Endothelial cell of umbilical vein (primary cell): ENCODE measurements around the gene TRDMT1. TPM values are rescaled to one million over a fixed set of nuclear protein-coding genes. Genes with fewer than 3 reads are reported as not detected.
A peak's percentile ranks its signal among the peaks of the same experiment; 100 is the strongest.

Experiments used
- BruUV-seq: library from RNA; stranded (reverse); fragments of 400-500 nt; replicated peaks from 2 replicates; lab custom pipeline; 2021; lab: Mats Ljungman, UMichigan
- CTCF ChIA-PET: fragments of 300-600, 350-600 bp; sonication (Branson Sonifier 250); formaldehyde crosslinking; loops from one replicate; lab custom pipeline; 2021; ENCODE audit warnings: antibody characterized with exemption, inconsistent platforms; lab: Charles Lee
- POLR2A ChIA-PET: fragments of 300-600, 350-600 bp; sonication (Branson Sonifier 250); formaldehyde crosslinking; loops from one replicate; lab custom pipeline; 2021; ENCODE audit warnings: antibody characterized with exemption, inconsistent platforms; lab: Charles Lee
- DNase-seq: peaks from one replicate; pipeline ENCODE4 v3.0.0-alpha.2; 2011; ENCODE audit warnings: low read depth, low spot score
- FAIRE-seq: peaks from 2 replicates; lab custom pipeline; 2011; peaks lifted over from hg19 to GRCh38; lab: Jason Lieb, UNC
- H2AFZ ChIP-seq: 2 replicates; pipeline ENCODE4 v1.6.0; 2012; ENCODE audit warnings: low read depth, low read length, control low read depth, inconsistent platforms
- H3K27ac ChIP-seq: 2 replicates; pipeline ENCODE4 v1.5.1; 2011; ENCODE audit warnings: low read depth, mild to moderate bottlenecking, control low read depth, low read length, moderate library complexity; ENCODE audit not compliant: insufficient read depth
- H3K27me3 ChIP-seq, 2 experiments: 2 replicates each; pipeline versions ENCODE4 v1.6.0 to v1.6.1; 2011; ENCODE audit warnings: low read length in 2 of 2, mixed read lengths in 1 of 2; ENCODE audit not compliant: control insufficient read depth in 2 of 2, insufficient read depth in 2 of 2
- H3K36me3 ChIP-seq, 2 experiments: 2 replicates in 1 of 2; 3 replicates in 1 of 2; pipeline ENCODE4 v1.5.1; 2011; ENCODE audit warnings: low read length in 2 of 2, mild to moderate bottlenecking in 1 of 2, moderate library complexity in 1 of 2; ENCODE audit not compliant: control insufficient read depth in 2 of 2, insufficient read depth in 2 of 2; ENCODE audit errors: extremely low read depth in 1 of 2
- H3K4me1 ChIP-seq: 3 replicates; pipeline ENCODE4 v1.5.1; 2011; ENCODE audit warnings: mild to moderate bottlenecking, low read length; ENCODE audit not compliant: control insufficient read depth, insufficient read depth; ENCODE audit errors: extremely low read depth
- H3K4me2 ChIP-seq: 2 replicates; pipeline ENCODE4 v1.6.1; 2011; ENCODE audit warnings: low read length, control low read depth, mixed read lengths; ENCODE audit not compliant: insufficient read depth
- H3K4me3 ChIP-seq, 3 experiments: fragments of 200-600 bp in 1 of 3; sonication (generic), shearing (Covaris generic) in 1 of 3; replicated peaks in 1 of 3; 2 replicates each; pipeline ENCODE4 v1.5.1; 2011 to 2016; ENCODE audit warnings: control low read depth in 3 of 3, low read length in 3 of 3, mild to moderate bottlenecking in 2 of 3, inconsistent platforms in 1 of 3, low read depth in 1 of 3, moderate library complexity in 1 of 3; ENCODE audit not compliant: insufficient read depth in 1 of 3
- H3K79me2 ChIP-seq: 2 replicates; pipeline ENCODE4 v1.6.0; 2012; ENCODE audit warnings: low read length, inconsistent platforms; ENCODE audit not compliant: control insufficient read depth, insufficient read depth
- H3K9ac ChIP-seq: replicated peaks from 2 replicates; pipeline ENCODE3; 2011; ENCODE audit warnings: low read length, control low read depth; ENCODE audit not compliant: insufficient read depth; ENCODE audit errors: extremely low read depth
- H3K9me1 ChIP-seq: replicated peaks from 3 replicates; pipeline ENCODE4 v1.6.0; 2011; ENCODE audit warnings: mild to moderate bottlenecking, low read length; ENCODE audit not compliant: control insufficient read depth, insufficient read depth; ENCODE audit errors: extremely low read depth
- H3K9me3 ChIP-seq: replicated peaks from 2 replicates; pipeline ENCODE4 v1.5.1; 2012; ENCODE audit warnings: low read length, inconsistent platforms; ENCODE audit not compliant: control insufficient read depth, insufficient read depth
- H4K20me1 ChIP-seq: replicated peaks from 2 replicates; pipeline ENCODE3; 2011; ENCODE audit warnings: mild to moderate bottlenecking, low read length; ENCODE audit not compliant: control insufficient read depth, insufficient read depth; ENCODE audit errors: extremely low read depth
- JUN ChIP-seq: IDR thresholded peaks from 2 replicates; pipeline ENCODE4 v1.6.1; 2011; ENCODE audit warnings: borderline replicate concordance, low read depth; ENCODE audit not compliant: insufficient read length, insufficient read depth
- MAX ChIP-seq: IDR thresholded peaks from 2 replicates; pipeline ENCODE4 v1.6.1; 2011; ENCODE audit not compliant: insufficient read depth, insufficient read length
- MYC ChIP-seq: IDR thresholded peaks from one replicate; pipeline ENCODE4 v1.6.1; 2011; ENCODE audit warnings: mild to moderate bottlenecking, low read depth, low read length
- dilution Hi-C: fragments of 300-500 bp; cut with MboI; formaldehyde crosslinking; loops from one replicate; pipeline ENCODE4 v1.15.0; 2019; ENCODE audit warnings: low sequenced_read_pairs; ENCODE audit not compliant: extremely low pct_ligation_motif_present
- intact Hi-C: fragments of 100-400 bp; cut with micrococcal nuclease; formaldehyde crosslinking; loops from one replicate; pipeline ENCODE4 v1.10.0; 2022
- polyA plus RNA-seq, 4 experiments: library from polyadenylated mRNA; depleted of rRNA in 3 of 4; stranded (reverse) in 3 of 4; unstranded in 1 of 4; fragments of >200 nt; gene quantifications; 2 replicates each; pipeline versions ENCODE4 v1.2.1 to v1.2.3, GENCODE V29; 2011 to 2012; ENCODE audit warnings: missing spikeins in 1 of 4
- total RNA-seq: library from RNA; stranded (reverse); gene quantifications from 2 replicates; pipeline ENCODE4 v1.2.3, GENCODE V29; 2021
- TF ChIP-seq, protein P1 (sequence below), 2 donors: IDR thresholded peaks; 1 replicate in 1 of 2; 2 replicates in 1 of 2; pipeline ENCODE4 v1.5.1; 2011; ENCODE audit warnings: low read length in 2 of 2, mild to moderate bottlenecking in 2 of 2, moderate library complexity in 2 of 2, control low read depth in 1 of 2, inconsistent platforms in 1 of 2, low read depth in 1 of 2; ENCODE audit not compliant: insufficient read depth in 1 of 2; ENCODE audit errors: extremely low read depth in 1 of 2

TRDMT1 gene
- total and polyA plus RNA-seq, 2 donors (not counting 3 experiments of a cell fraction or from before 2014, with no cell fraction given): 10.0 to 12.3 TPM

DNA sequence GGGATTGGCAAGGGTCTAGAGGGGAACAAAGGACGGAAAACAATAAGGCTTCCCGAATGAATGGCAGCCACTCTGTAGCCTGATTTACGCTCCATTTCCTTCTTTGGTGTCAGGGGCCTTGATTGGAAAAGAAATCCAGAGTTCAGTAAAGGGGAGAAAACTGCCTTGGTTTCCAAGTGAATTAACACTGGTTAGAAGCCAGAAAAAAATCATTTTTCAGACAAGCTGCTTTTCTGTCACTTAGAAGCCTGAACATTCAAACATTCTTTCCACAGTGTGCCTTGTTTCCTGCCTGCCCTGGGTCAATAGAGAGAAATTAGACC lies 283 bp upstream of the TRDMT1 start:
- Histone ChIP-seq H3K4me1 (peaks cover 31% of the 10 kb centered on the region), H3K4me2 (peak overlapping the region; percentile 59), H2AFZ (peak overlapping the region; percentile 60), H3K79me2 (peaks cover 13% of the 10 kb centered on the region), H3K9ac (peak overlapping the region; percentile 100), H3K27me3 (no peaks in the 10 kb centered on the region), H4K20me1 (no peaks in the 10 kb centered on the region), H3K9me3 (no peaks in the 10 kb centered on the region), H3K36me3 (no peaks in the 10 kb centered on the region), H3K4me3 (peak overlapping the region; percentile 19 to 69 (median 38)), H3K9me1 (no peaks in the 10 kb centered on the region), H3K27ac (peak overlapping the region; percentile 100)
- ChIA-PET CTCF (interaction anchor here (0.7 to 4.1 kb wide), 16 partner anchors 9 to 359 kb away, joined by 3 to 46 read pairs (median 4); partner anchors contain the start of gene VIM), POLR2A (interaction anchor here (0.7 to 3.2 kb wide), 7 partner anchors 12 to 345 kb away, joined by 3 to 33 read pairs (median 4); no protein-coding TSS in a partner anchor)
- TF ChIP-seq, protein P1, sequence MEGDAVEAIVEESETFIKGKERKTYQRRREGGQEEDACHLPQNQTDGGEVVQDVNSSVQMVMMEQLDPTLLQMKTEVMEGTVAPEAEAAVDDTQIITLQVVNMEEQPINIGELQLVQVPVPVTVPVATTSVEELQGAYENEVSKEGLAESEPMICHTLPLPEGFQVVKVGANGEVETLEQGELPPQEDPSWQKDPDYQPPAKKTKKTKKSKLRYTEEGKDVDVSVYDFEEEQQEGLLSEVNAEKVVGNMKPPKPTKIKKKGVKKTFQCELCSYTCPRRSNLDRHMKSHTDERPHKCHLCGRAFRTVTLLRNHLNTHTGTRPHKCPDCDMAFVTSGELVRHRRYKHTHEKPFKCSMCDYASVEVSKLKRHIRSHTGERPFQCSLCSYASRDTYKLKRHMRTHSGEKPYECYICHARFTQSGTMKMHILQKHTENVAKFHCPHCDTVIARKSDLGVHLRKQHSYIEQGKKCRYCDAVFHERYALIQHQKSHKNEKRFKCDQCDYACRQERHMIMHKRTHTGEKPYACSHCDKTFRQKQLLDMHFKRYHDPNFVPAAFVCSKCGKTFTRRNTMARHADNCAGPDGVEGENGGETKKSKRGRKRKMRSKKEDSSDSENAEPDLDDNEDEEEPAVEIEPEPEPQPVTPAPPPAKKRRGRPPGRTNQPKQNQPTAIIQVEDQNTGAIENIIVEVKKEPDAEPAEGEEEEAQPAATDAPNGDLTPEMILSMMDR (IDR thresholded peaks at IDR 0.05; ENCODE audit: extremely low read depth in 1 of 2, insufficient read depth in 1 of 2, low read depth in 1 of 2, low read length in 2 of 2): no peak
- TF ChIP-seq MYC (no peak), MAX (no peak), JUN (no peak)
- BruUV-seq: TSS peak; percentile 79
- DNase-seq (no peak), FAIRE-seq (peak; percentile 83)
- intact Hi-C loops: loop anchor here (1.0 to 2.0 kb wide), 8 partner anchors 15 to 358 kb away; partner anchors contain the start of gene VIM
- dilution Hi-C loops: no loop called here
